GM12892 (cell line): Measurements from ENCODE around the gene ZNF888.

Experiments used
- POLR2A ChIP-seq: IDR thresholded peaks from 2 replicates; pipeline ENCODE4 v1.6.1; 2011; ENCODE audit warnings: low read depth, low read length, control low read depth
- POLR2AphosphoS5 ChIP-seq: IDR thresholded peaks from 2 replicates; pipeline ENCODE4 v1.6.1; 2011; ENCODE audit warnings: low read depth, low read length, control low read depth
- TAF1 ChIP-seq: IDR thresholded peaks from 2 replicates; pipeline ENCODE4 v1.6.1; 2011; ENCODE audit warnings: low read depth, mild to moderate bottlenecking, control low read depth, low read length, borderline replicate concordance

DNA sequence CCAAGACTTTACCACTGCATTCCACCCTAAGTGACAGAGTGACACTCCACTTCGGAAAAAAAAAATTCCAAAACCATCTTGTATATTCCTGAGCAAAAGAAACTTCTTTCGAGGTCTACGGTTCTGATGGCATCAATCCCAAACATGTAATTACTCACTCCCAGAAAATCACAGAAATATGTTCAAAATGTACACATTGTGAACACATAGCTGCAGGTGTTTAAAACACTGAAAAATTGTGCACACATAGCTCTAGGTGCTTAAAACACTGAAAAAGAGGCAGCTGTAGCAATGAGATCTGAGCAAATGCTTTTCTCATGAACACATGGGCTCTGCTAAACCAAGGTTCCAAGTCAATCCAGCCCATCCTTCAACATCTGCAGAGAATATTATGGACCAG, 51.8 kb downstream of the ZNF888 start:
- TF ChIP-seq POLR2A (no peak), POLR2AphosphoS5 (no peak), TAF1 (no peak)
